ENCODE measurements around the gene RXFP2. TPM values are rescaled to one million over a fixed set of nuclear protein-coding genes. Genes with fewer than 3 reads are reported as not detected.

Gene RXFP2
- polyA plus RNA-seq, 1 donor (not counting 4 experiments of a cell fraction or from before 2014, with no cell fraction given): not detected

- no peak overlapping the region for H3K9ac ChIP-seq (ENCODE audit: control insufficient read depth, extremely low read depth, insufficient read depth, low read length)
- DNase-seq (ENCODE audit: low read depth, low spot score) (peak; percentile 58), FAIRE-seq (no peak)
- H3K79me2 ChIP-seq (ENCODE audit: control insufficient read depth, insufficient read depth, low read length): no peaks in the 10 kb centered on the region
- H3K36me3 ChIP-seq (ENCODE audit: control insufficient read depth in 2 of 2, extremely low read depth in 1 of 2, insufficient read depth in 2 of 2, low read length in 2 of 2): no peaks in the 10 kb centered on the region
- no peak for TF ChIP-seq EZH2 (IDR thresholded peaks at IDR 0.05; ENCODE audit: low read length)
- TF ChIP-seq CTCF (optimal IDR thresholded peaks at IDR 0.05 in 1 of 3, IDR thresholded peaks at IDR 0.05 in 1 of 3, conservative IDR thresholded peaks at IDR 0.05 in 1 of 3; ENCODE audit: extremely low read depth in 1 of 3, insufficient read depth in 2 of 3, low read length in 3 of 3): no peak
- H3K4me3 ChIP-seq (ENCODE audit: control insufficient read depth in 2 of 3, extremely low read depth in 1 of 3, insufficient read depth in 2 of 3, low read depth in 1 of 3, low read length in 3 of 3): no peak overlapping the region
- H4K20me1 ChIP-seq (ENCODE audit: control insufficient read depth, extremely low read depth, insufficient read depth, low read length): no peaks in the 10 kb centered on the region
- H3K4me1 ChIP-seq (ENCODE audit: control insufficient read depth, extremely low read depth, insufficient read depth, low read length): no peaks in the 10 kb centered on the region
- no peak overlapping the region for H3K27ac ChIP-seq (ENCODE audit: control insufficient read depth, insufficient read depth, low read length)
- H3K27me3 ChIP-seq (ENCODE audit: control insufficient read depth, extremely low read depth, insufficient read depth, low read length): no peaks in the 10 kb centered on the region
- no peak overlapping the region for H3K4me2 ChIP-seq (ENCODE audit: control insufficient read depth, extremely low read depth, insufficient read depth, low read depth, low read length)
- dilution Hi-C loops (cut with MboI; ENCODE audit: extremely low pct_ligation_motif_present, low sequenced_read_pairs): no loop called here
- no peaks in the 10 kb centered on the region for H3K9me3 ChIP-seq (ENCODE audit: control insufficient read depth, low read depth, low read length)
- H3K9me1 ChIP-seq (ENCODE audit: control insufficient read depth, extremely low read depth, insufficient read depth, low read length): no peaks in the 10 kb centered on the region
- no peak overlapping the region for H2AFZ ChIP-seq (ENCODE audit: control insufficient read depth, low read length)
Measured at GRCh38 chr13:31767175-31767900, 28.0 kb downstream of the RXFP2 start.

GRCh38 chr13:31768351-31768750 lies 29.0 kb downstream of the RXFP2 start:
- Histone ChIP-seq H2AFZ (ENCODE audit: control insufficient read depth, low read length) (no peak overlapping the region), H3K79me2 (ENCODE audit: control insufficient read depth, insufficient read depth, low read length) (no peaks in the 10 kb centered on the region), H3K27me3 (ENCODE audit: control insufficient read depth, extremely low read depth, insufficient read depth, low read length) (no peaks in the 10 kb centered on the region), H4K20me1 (ENCODE audit: control insufficient read depth, extremely low read depth, insufficient read depth, low read length) (no peaks in the 10 kb centered on the region), H3K36me3 (ENCODE audit: control insufficient read depth in 2 of 2, extremely low read depth in 1 of 2, insufficient read depth in 2 of 2, low read length in 2 of 2) (no peaks in the 10 kb centered on the region), H3K27ac (ENCODE audit: control insufficient read depth, insufficient read depth, low read length) (no peak overlapping the region), H3K4me3 (ENCODE audit: control insufficient read depth in 2 of 3, extremely low read depth in 1 of 3, insufficient read depth in 2 of 3, low read depth in 1 of 3, low read length in 3 of 3) (no peak overlapping the region), H3K9me1 (ENCODE audit: control insufficient read depth, extremely low read depth, insufficient read depth, low read length) (no peaks in the 10 kb centered on the region), H3K4me1 (ENCODE audit: control insufficient read depth, extremely low read depth, insufficient read depth, low read length) (no peaks in the 10 kb centered on the region), H3K9me3 (ENCODE audit: control insufficient read depth, low read depth, low read length) (no peaks in the 10 kb centered on the region), H3K4me2 (ENCODE audit: control insufficient read depth, extremely low read depth, insufficient read depth, low read depth, low read length) (no peak overlapping the region), H3K9ac (ENCODE audit: control insufficient read depth, extremely low read depth, insufficient read depth, low read length) (no peak overlapping the region)
- FAIRE-seq (no peak), DNase-seq (ENCODE audit: low read depth, low spot score) (no peak)
- dilution Hi-C loops (cut with MboI; ENCODE audit: extremely low pct_ligation_motif_present, low sequenced_read_pairs): no loop called here
- TF ChIP-seq EZH2 (IDR thresholded peaks at IDR 0.05; ENCODE audit: low read length) (no peak), CTCF (optimal IDR thresholded peaks at IDR 0.05 in 1 of 3, IDR thresholded peaks at IDR 0.05 in 1 of 3, conservative IDR thresholded peaks at IDR 0.05 in 1 of 3; ENCODE audit: extremely low read depth in 1 of 3, insufficient read depth in 2 of 3, low read length in 3 of 3) (no peak)

All from keratinocyte (primary cell).